SK-N-SH treated with all-trans-retinoic acid at 6 μM for 48 hours (cell line): ENCODE data around the gene KCNT1.

Experiments
- ATAC-seq: fragments of 200-7000 bp; cut with Tn5 transposase; 3 replicates; pipeline ENCODE4 v1.9.1; 2020; ENCODE audit warnings: mild to moderate bottlenecking, moderate library complexity
- ARNTL ChIP-seq: fragments of 450-650 bp; formaldehyde crosslinking; IDR thresholded peaks from 2 replicates; pipeline ENCODE4 v1.5.0; 2020; ENCODE audit warnings: low read depth, mild to moderate bottlenecking, moderate library complexity, borderline replicate concordance
- BACH2 ChIP-seq: fragments of 250-450 bp; sonication (Bioruptor Pico); IDR thresholded peaks from 2 replicates; pipeline ENCODE4 v1.9.0; 2021; ENCODE audit warnings: mild to moderate bottlenecking, borderline replicate concordance
- CSDC2 ChIP-seq: fragments of 250-450 bp; sonication (Bioruptor Pico); IDR thresholded peaks from 2 replicates; pipeline ENCODE4 v1.5.0; 2020; ENCODE audit warnings: mild to moderate bottlenecking, moderate library complexity
- ESRRG ChIP-seq: fragments of 250-450 bp; sonication (Bioruptor Pico); IDR thresholded peaks from 2 replicates; pipeline ENCODE4 v1.6.1; 2021; ENCODE audit warnings: mild to moderate bottlenecking
- GLIS3 ChIP-seq: fragments of 250-450 bp; sonication (Bioruptor Pico); IDR thresholded peaks from 2 replicates; pipeline ENCODE4 v1.5.0; 2020; ENCODE audit warnings: mild to moderate bottlenecking, moderate library complexity
- OSR1 ChIP-seq: fragments of 250-450 bp; sonication (Bioruptor Pico); IDR thresholded peaks from 2 replicates; pipeline ENCODE4 v1.8.0; 2022; ENCODE audit warnings: moderate library complexity, mild to moderate bottlenecking, inconsistent platforms
- PPARA ChIP-seq: fragments of 250-450 bp; sonication (Bioruptor Pico); IDR thresholded peaks from 2 replicates; pipeline ENCODE4 v1.5.0; 2020; ENCODE audit warnings: mild to moderate bottlenecking, borderline replicate concordance
- RARB ChIP-seq: fragments of 250-450 bp; sonication (Bioruptor Pico); IDR thresholded peaks from 2 replicates; pipeline ENCODE4 v1.8.0; 2021; ENCODE audit warnings: mild to moderate bottlenecking, moderate library complexity
- SNAI2 ChIP-seq: fragments of 250-450 bp; sonication (Bioruptor Pico); IDR thresholded peaks from 2 replicates; pipeline ENCODE4 v1.5.0; 2020; ENCODE audit warnings: mild to moderate bottlenecking, moderate library complexity
- TCF4 ChIP-seq: fragments of 250-450 bp; sonication (Bioruptor Pico); IDR thresholded peaks from 2 replicates; pipeline ENCODE4 v1.8.0; 2021; ENCODE audit warnings: mild to moderate bottlenecking, moderate library complexity, borderline replicate concordance
- TOX ChIP-seq: fragments of 250-450 bp; sonication (Bioruptor Pico); IDR thresholded peaks from 2 replicates; pipeline ENCODE4 v1.8.0; 2021; ENCODE audit warnings: mild to moderate bottlenecking, moderate library complexity, borderline replicate concordance
- ZC3H10 ChIP-seq: fragments of 250-450 bp; sonication (Bioruptor Pico); IDR thresholded peaks from 2 replicates; pipeline ENCODE4 v1.5.1; 2021; ENCODE audit warnings: mild to moderate bottlenecking, moderate library complexity
- ZFP3 ChIP-seq: fragments of 250-450 bp; sonication (Bioruptor Pico); IDR thresholded peaks from 2 replicates; pipeline ENCODE4 v1.5.0; 2020; ENCODE audit warnings: mild to moderate bottlenecking, moderate library complexity
- ZFP30 ChIP-seq: fragments of 450-650 bp; formaldehyde crosslinking; IDR thresholded peaks from 2 replicates; pipeline ENCODE4 v1.5.0; 2022; ENCODE audit warnings: mild to moderate bottlenecking, moderate library complexity
- ZNF565 ChIP-seq: fragments of 450-650 bp; formaldehyde crosslinking; conservative IDR thresholded peaks from 2 replicates; pipeline ENCODE4 v1.5.0; 2020; ENCODE audit warnings: low read depth, mild to moderate bottlenecking, moderate library complexity
- ZNF70 ChIP-seq: fragments of 450-650 bp; formaldehyde crosslinking; IDR thresholded peaks from 2 replicates; pipeline ENCODE4 v1.5.0; 2020; ENCODE audit warnings: mild to moderate bottlenecking, moderate library complexity
- ZNF8 ChIP-seq: fragments of 450-650 bp; formaldehyde crosslinking; IDR thresholded peaks from 2 replicates; pipeline ENCODE4 v1.5.0; 2020; ENCODE audit warnings: mild to moderate bottlenecking, moderate library complexity
- TF ChIP-seq, protein P1 (sequence below): fragments of 250-450 bp; sonication (Bioruptor Pico); IDR thresholded peaks from 2 replicates; pipeline ENCODE4 v1.8.0; 2020; ENCODE audit warnings: mild to moderate bottlenecking, moderate library complexity, borderline replicate concordance
- TF ChIP-seq, protein P2 (sequence below): fragments of 250-450 bp; sonication (Bioruptor Pico); IDR thresholded peaks from 2 replicates; pipeline ENCODE4 v1.8.0; 2021; ENCODE audit warnings: low read depth, mild to moderate bottlenecking, moderate library complexity, borderline replicate concordance
- TF ChIP-seq, protein P3 (sequence below): fragments of 250-450 bp; sonication (Bioruptor Pico); IDR thresholded peaks from 2 replicates; pipeline ENCODE4 v1.5.1; 2020; ENCODE audit warnings: low read depth, mild to moderate bottlenecking, moderate library complexity
- TF ChIP-seq, protein P4 (sequence below): fragments of 250-450 bp; sonication (Bioruptor Pico); IDR thresholded peaks from 2 replicates; pipeline ENCODE4 v1.5.0; 2020; ENCODE audit warnings: mild to moderate bottlenecking, moderate library complexity
- TF ChIP-seq, protein P5 (sequence below): fragments of 250-450 bp; sonication (Bioruptor Pico); IDR thresholded peaks from 2 replicates; pipeline ENCODE4 v1.5.1; 2021; ENCODE audit warnings: mild to moderate bottlenecking, moderate library complexity

The KCNT1 gene

DNA sequence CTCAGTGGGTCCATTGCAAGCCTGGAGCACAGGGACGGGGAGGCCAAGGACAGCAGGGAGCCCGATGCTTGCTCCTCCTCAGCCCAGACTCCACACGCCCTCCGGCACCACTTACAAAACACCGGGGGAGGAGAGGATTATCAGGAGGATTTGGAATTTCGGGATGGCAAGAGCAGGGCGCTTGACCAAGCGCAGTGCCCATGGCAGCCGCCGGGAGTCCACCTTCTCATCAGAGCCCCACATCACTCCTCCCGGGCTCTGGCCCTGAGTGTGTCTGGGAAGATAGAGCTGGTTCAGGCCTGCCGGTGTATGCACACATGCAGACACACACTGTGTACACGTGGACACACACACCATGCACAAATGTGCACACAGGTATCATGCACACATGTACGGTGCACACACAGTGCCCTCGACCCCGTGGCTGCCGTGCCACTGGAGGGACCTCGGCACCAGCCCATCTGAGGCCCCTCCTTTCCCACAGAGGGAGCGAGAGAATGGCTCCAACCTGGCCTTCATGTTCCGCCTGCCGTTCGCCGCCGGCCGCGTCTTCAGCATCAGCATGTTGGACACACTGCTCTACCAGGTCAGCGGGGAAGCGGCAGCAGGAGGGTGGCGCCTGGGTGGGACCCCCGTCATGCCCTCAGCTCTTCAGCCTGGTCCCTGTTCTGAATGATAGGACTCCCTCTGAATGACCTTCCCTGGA, 81.7 kb downstream of the KCNT1 start:
- TF ChIP-seq ARNTL (CRISPR knock-in tag): no peak
- TF ChIP-seq ZNF565 (CRISPR knock-in tag): no peak
- TF ChIP-seq TOX: no peak
- no peak for TF ChIP-seq ZFP30 (CRISPR knock-in tag)
- TF ChIP-seq, protein P1, sequence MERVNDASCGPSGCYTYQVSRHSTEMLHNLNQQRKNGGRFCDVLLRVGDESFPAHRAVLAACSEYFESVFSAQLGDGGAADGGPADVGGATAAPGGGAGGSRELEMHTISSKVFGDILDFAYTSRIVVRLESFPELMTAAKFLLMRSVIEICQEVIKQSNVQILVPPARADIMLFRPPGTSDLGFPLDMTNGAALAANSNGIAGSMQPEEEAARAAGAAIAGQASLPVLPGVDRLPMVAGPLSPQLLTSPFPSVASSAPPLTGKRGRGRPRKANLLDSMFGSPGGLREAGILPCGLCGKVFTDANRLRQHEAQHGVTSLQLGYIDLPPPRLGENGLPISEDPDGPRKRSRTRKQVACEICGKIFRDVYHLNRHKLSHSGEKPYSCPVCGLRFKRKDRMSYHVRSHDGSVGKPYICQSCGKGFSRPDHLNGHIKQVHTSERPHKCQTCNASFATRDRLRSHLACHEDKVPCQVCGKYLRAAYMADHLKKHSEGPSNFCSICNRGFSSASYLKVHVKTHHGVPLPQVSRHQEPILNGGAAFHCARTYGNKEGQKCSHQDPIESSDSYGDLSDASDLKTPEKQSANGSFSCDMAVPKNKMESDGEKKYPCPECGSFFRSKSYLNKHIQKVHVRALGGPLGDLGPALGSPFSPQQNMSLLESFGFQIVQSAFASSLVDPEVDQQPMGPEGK (CRISPR knock-in tag): no peak
- TF ChIP-seq ZFP3: no peak
- no peak for TF ChIP-seq BACH2
- no peak for TF ChIP-seq SNAI2 (CRISPR knock-in tag)
- TF ChIP-seq ZNF8: no peak
- TF ChIP-seq ESRRG (CRISPR knock-in tag): no peak
- no peak for TF ChIP-seq ZNF70
- no peak for TF ChIP-seq OSR1 (CRISPR knock-in tag)
- TF ChIP-seq GLIS3 (CRISPR knock-in tag): no peak
- TF ChIP-seq, protein P2, sequence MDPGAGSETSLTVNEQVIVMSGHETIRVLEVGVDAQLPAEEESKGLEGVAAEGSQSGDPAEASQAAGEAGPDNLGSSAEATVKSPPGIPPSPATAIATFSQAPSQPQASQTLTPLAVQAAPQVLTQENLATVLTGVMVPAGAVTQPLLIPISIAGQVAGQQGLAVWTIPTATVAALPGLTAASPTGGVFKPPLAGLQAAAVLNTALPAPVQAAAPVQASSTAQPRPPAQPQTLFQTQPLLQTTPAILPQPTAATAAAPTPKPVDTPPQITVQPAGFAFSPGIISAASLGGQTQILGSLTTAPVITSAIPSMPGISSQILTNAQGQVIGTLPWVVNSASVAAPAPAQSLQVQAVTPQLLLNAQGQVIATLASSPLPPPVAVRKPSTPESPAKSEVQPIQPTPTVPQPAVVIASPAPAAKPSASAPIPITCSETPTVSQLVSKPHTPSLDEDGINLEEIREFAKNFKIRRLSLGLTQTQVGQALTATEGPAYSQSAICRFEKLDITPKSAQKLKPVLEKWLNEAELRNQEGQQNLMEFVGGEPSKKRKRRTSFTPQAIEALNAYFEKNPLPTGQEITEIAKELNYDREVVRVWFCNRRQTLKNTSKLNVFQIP (CRISPR knock-in tag): no peak
- TF ChIP-seq RARB: no peak
- TF ChIP-seq ZC3H10 (CRISPR knock-in tag): no peak
- TF ChIP-seq CSDC2 (CRISPR knock-in tag): no peak
- TF ChIP-seq, protein P3, sequence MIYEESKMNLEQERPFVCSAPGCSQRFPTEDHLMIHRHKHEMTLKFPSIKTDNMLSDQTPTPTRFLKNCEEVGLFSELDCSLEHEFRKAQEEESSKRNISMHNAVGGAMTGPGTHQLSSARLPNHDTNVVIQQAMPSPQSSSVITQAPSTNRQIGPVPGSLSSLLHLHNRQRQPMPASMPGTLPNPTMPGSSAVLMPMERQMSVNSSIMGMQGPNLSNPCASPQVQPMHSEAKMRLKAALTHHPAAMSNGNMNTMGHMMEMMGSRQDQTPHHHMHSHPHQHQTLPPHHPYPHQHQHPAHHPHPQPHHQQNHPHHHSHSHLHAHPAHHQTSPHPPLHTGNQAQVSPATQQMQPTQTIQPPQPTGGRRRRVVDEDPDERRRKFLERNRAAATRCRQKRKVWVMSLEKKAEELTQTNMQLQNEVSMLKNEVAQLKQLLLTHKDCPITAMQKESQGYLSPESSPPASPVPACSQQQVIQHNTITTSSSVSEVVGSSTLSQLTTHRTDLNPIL (CRISPR knock-in tag): no peak
- TF ChIP-seq, protein P4, sequence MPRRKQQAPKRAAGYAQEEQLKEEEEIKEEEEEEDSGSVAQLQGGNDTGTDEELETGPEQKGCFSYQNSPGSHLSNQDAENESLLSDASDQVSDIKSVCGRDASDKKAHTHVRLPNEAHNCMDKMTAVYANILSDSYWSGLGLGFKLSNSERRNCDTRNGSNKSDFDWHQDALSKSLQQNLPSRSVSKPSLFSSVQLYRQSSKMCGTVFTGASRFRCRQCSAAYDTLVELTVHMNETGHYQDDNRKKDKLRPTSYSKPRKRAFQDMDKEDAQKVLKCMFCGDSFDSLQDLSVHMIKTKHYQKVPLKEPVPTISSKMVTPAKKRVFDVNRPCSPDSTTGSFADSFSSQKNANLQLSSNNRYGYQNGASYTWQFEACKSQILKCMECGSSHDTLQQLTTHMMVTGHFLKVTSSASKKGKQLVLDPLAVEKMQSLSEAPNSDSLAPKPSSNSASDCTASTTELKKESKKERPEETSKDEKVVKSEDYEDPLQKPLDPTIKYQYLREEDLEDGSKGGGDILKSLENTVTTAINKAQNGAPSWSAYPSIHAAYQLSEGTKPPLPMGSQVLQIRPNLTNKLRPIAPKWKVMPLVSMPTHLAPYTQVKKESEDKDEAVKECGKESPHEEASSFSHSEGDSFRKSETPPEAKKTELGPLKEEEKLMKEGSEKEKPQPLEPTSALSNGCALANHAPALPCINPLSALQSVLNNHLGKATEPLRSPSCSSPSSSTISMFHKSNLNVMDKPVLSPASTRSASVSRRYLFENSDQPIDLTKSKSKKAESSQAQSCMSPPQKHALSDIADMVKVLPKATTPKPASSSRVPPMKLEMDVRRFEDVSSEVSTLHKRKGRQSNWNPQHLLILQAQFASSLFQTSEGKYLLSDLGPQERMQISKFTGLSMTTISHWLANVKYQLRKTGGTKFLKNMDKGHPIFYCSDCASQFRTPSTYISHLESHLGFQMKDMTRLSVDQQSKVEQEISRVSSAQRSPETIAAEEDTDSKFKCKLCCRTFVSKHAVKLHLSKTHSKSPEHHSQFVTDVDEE (CRISPR knock-in tag): no peak
- ATAC-seq: peak; percentile 15; the same call in 2 of the 3 replicates

DNA sequence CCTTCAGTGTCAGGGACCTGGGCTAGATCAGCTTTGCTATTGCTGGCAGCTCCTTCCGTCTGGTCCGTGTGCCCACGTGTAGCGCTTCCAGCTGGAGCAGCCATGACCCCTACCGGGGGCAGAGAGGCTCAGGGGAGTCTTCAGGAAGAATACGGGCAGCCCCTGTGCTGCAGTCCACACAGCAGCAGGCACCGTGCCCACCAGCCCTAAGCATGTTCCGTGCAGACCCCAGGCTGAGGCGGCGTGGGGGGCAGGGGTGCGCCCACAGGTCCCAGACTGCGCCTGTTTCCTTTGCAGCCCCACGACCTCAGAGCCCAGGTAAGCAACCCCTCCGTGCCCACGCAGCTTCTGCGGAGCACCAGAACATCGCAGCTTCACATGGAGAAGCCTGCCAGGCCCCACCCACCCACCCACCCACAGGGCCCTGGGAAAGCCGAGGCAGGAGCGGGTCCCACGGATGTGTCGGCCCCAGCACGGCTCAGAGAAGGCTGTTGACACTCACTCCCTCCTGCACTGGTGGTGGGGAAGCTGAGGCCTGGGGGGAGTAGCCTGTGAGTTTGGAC, 83.1 kb downstream of the KCNT1 start:
- no peak for ATAC-seq

DNA sequence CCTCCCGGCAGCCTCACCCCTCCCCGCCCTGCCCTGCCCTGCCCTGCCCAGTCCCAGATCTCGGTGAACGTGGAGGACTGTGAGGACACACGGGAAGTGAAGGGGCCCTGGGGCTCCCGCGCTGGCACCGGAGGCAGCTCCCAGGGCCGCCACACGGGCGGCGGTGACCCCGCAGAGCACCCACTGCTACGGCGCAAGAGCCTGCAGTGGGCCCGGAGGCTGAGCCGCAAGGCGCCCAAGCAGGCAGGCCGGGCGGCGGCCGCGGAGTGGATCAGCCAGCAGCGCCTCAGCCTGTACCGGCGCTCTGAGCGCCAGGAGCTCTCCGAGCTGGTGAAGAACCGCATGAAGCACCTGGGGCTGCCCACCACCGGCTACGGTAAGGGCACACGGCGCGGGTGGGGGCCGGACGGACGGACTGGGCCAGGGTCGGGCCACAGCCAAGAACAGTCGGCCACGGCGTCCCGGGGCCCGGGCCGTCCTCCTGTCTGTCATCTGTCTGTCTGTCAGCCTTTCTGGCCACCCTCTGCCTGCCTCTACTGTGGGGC, 84.2 kb downstream of the KCNT1 start:
- ATAC-seq: no peak
- TF ChIP-seq OSR1 (CRISPR knock-in tag) (no peak), CSDC2 (CRISPR knock-in tag) (no peak), TCF4 (no peak), GLIS3 (CRISPR knock-in tag) (no peak), RARB (no peak), BACH2 (no peak), PPARA (CRISPR knock-in tag) (no peak), ZNF8 (no peak), SNAI2 (CRISPR knock-in tag) (no peak), ZFP3 (no peak), ESRRG (CRISPR knock-in tag) (no peak), ZFP30 (CRISPR knock-in tag) (no peak), ZC3H10 (CRISPR knock-in tag) (no peak)
- TF ChIP-seq, protein P5, sequence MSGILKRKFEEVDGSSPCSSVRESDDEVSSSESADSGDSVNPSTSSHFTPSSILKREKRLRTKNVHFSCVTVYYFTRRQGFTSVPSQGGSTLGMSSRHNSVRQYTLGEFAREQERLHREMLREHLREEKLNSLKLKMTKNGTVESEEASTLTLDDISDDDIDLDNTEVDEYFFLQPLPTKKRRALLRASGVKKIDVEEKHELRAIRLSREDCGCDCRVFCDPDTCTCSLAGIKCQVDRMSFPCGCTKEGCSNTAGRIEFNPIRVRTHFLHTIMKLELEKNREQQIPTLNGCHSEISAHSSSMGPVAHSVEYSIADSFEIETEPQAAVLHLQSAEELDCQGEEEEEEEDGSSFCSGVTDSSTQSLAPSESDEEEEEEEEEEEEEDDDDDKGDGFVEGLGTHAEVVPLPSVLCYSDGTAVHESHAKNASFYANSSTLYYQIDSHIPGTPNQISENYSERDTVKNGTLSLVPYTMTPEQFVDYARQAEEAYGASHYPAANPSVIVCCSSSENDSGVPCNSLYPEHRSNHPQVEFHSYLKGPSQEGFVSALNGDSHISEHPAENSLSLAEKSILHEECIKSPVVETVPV (CRISPR knock-in tag): no peak
- TF ChIP-seq, protein P3 (CRISPR knock-in tag): no peak
- TF ChIP-seq, protein P1 (CRISPR knock-in tag): no peak

More for the DNA sequence above, 83.1 kb downstream of the KCNT1 start:
- TF ChIP-seq GLIS3 (CRISPR knock-in tag) (no peak), CSDC2 (CRISPR knock-in tag) (no peak)
